ENCODE data around the gene CDC27.
"Not testable (repeated sequence)": the region's sequence is repeated elsewhere in the genome, so short reads cannot be mapped to it uniquely, and the experiment has no call there.

Gene CDC27

DNA sequence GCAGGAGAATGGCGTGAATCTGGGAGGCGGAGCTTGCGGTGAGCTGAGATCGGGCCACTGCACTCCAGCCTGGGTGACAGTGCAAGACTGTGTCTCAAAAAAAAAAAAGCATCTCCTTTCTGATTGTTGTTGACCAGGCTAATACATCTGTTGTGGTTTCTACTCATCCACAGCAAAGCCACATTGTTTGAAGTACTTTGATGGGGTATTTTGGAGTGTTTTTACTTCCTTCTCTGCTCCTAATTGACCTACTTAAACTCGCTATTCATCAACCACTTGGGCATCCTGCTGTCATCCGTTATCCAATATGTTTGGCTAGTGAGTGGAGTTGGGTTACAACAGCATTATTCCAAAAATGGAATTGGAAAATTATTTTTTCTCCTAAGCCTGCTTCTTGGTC lies 3.5 kb upstream of the CDC27 start:
- peak; percentile 34 for DNase-seq

GRCh38 chr17:47190770-47191169 lies 1.7 kb upstream of the CDC27 start:
- no peak for DNase-seq

GRCh38 chr17:47190243-47190642 lies 1.1 kb upstream of the CDC27 start:
- DNase-seq, result no peak

DNA sequence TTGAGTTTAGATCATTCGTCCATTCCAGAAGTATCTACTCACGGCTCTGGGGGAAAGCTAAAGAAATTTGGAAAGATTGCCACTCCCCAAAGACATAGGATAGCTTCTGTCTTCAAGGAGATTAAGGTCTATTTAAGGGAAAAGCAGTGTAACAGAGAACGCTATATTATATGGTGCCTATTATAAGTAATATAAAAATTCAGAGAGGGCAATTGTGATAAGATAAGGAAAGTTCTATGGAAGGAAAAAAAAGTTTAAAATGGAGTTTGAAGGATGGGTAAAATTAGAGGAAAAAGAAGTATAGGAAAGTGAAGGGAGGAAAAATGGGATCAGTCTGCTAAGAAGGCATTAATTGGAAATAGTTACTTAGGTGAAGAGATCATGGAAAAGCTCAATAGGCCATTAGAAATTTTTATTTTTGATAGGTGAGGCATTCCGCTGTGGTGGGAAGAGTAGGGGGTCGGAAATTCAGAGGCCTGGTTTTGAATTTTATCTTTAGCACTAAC lies 690 bp upstream of the CDC27 start:
- DNase-seq, result no peak

DNA sequence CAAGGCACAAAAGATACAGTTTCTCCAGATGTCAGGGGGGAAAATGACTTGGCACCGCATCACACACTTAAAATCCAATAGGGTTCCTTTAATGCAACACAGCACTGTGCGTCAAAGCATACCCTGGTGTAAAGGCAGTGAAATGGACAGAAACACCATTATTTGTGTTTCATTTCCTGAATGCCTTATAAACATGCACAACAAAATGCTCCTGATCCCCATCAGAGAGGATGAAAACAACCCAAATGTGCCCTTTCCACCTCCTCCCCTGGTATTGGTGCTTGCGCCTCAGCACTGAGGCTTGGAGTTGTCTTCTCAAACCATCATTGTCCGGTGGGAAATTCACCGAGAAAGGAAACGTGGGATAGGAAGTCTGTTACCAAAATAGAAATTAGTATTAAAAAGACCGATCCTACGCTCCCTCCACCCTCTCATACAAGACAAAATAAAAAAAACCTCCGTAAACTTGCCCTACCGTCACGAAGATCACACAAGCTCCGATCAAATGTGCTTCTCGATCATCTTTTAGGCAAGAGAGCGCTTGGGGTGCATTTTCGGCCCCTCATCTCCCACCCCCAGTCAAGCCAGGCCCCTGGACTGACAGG lies 722 bp downstream of the CDC27 start:
- DNase-seq, result peak; percentile 28

DNA sequence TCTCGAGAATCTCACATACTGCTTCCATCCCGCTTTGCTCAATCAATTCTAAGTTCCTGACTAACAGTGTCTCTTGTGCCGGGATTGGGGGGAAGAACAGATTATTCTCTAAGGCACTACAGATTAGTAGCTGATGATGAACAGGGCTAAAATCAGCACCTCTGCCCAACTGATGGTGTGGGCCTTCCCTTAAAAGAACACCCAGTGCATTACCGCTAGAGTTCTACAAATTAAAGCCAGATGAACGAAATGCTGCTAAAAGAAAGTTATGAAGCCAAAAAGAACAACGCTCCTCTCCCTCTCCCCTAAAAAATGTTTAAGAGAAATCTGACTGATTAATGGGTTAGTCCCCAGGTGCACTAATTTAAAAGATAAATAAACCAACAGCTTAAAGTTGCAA lies 4.4 kb downstream of the CDC27 start:
- DNase-seq, result no peak

GRCh38 chr17:47180988-47181387 lies 8.1 kb downstream of the CDC27 start:
- not testable (repeated sequence) for DNase-seq

- no peak for DNase-seq
These were observed 8.8 kb downstream of the CDC27 start for GRCh38 chr17:47180337-47180736.

- DNase-seq, result no peak
These were observed 10.0 kb downstream of the CDC27 start for GRCh38 chr17:47179141-47179540.

DNA sequence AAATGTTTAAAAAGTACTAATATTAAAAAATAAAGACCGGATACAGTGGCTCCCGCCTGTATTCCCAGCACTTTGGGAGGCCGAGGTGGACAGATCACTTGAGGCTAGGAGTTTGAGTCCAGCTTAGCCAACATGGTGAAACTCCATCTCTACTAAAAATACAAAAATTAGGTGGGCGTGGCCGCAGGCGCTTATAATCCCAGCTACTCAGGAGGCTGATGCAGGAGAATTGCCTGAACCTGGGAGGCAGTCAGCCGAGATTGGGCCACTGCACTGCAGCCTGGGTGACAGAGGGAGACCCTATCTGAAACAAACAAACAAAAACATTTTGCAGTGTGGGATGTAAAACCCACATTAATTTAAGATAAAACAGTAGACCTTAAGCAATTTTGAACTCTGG lies 11.8 kb downstream of the CDC27 start:
- DNase-seq, result no peak

DNA sequence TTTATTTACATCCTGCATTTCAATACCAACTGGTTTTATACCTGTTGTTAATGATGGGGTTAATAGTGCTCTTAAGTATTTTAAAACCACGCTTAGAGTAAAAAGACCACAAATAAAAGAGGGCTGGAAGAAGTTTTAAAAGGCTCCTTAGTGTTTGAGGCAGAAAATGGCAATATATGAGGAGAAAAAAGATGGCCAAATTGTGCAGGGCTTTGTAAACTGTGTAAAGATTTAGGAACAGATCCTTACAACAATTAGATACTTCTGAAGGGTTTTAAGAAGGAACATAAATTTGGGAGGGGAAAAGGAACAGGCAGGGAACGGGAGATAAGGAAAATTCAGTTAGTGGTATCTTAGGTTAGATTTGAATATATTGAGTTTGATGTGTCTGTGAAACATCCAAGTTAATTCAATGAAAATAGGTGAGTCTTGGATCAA lies 12.7 kb downstream of the CDC27 start:
- no peak for DNase-seq

DNA sequence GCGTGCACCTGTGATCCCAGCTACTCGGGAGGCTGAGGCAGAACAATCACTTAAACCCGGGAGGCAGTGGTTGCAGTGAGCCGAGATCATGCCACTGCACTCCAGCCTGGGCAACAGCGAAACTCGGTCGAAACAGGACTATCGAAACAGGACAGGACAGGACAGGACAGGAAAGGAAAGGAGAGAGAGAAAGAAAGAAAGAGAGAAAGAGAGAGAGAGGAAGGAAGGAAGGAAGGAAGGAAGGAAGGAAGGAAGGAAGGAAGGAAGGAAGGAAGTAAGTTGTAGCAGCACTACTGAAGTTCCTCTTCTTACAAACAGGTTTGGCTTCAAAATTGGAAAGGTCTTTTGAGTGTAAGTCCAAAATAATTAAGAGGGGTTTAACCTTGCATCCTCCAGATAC lies 14.3 kb downstream of the CDC27 start:
- DNase-seq, result not testable (repeated sequence)

GRCh38 chr17:47172696-47173565 lies 16.2 kb downstream of the CDC27 start:
- no peak for DNase-seq

DNA sequence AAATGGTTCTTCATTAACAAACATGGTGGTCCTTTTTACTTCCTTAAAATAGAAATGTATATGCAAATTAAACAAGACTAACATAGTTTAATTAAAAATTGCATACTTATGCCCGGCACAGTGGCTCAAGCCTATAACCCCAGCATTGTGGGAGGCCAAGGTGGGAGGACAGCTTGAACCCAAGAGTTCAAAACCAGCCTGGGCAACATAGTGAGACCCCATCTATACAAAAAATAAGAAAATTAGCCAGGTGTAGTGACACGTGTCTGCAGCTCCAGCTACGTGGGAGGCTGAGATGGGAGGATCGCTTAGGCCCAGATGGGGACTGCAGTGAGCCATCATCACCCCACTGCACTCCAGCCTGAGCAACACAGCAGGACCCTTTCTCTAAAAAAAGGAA lies 18.4 kb downstream of the CDC27 start:
- no peak for DNase-seq

GRCh38 chr17:47168896-47169295 lies 20.2 kb downstream of the CDC27 start:
- not testable (repeated sequence) for DNase-seq

DNA sequence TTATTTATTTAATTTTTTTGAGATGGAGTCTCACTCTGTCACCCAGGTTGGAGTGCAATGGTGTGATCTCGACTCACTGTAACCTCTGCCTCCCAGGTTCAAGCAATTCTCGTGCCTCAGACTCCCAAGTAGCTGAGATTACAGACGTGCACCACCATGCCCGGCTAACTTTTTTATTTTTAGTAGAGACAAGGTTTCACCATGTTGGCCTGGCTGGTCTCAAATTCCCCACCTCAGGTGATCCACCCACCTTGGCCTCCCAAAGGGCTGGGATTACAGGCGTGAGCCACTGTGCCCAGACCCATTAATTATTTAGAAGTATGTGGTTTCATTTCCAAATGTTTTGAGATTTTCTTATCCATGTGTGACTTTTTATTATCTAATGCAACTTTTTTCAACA lies 22.2 kb downstream of the CDC27 start:
- DNase-seq, result not testable (repeated sequence)

DNA sequence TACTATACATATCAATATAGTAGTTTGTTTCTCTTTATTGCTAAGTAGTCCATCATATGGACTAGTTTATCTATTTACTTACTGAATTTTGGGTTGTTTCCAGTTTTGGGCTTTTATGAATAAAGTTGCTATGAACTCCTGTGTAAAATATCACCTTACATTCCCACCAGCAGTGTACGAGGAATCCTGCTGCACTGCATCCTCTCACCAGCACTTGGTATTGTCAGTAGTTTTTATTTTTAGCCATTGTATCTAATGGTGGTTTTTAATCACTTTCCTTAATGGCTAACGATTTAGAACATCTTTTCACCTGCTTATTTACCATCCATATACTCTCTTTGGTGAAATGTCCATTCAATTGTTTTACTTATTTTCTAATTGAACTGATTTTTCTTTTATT lies 24.0 kb downstream of the CDC27 start:
- no peak for DNase-seq

- no peak for DNase-seq
These were observed 24.8 kb downstream of the CDC27 start for GRCh38 chr17:47164263-47164662.

DNA sequence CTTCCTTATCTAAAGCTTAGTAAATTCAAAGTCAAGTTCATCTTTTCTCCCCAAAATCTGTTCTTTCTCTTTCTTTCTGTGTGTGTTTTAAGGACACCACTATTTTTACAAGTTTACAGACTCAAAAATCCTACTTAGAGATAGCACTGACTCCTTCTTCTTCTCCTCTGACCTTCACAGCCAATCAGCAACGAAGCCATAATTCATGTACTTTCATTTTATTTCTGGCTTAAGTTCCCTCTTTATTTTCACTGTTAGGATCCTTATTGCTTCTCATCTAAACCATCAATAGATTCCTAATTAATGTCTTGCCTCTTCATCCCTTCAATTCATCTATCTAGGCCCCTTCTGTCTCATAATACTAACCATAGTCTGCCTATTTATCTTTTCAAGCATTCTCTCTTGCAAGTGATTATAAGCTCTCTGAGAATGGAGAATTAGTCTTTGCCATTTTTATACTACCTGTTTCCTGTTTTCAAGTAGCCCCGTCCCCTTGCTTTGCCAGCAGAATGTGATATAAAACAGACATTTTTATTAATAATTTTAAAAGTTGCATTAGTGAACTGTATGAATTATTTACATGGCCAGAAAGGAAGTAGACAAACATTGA lies 27.0 kb downstream of the CDC27 start:
- DNase-seq, result no peak

GRCh38 chr17:47159315-47159714 lies 29.8 kb downstream of the CDC27 start:
- no peak for DNase-seq

DNA sequence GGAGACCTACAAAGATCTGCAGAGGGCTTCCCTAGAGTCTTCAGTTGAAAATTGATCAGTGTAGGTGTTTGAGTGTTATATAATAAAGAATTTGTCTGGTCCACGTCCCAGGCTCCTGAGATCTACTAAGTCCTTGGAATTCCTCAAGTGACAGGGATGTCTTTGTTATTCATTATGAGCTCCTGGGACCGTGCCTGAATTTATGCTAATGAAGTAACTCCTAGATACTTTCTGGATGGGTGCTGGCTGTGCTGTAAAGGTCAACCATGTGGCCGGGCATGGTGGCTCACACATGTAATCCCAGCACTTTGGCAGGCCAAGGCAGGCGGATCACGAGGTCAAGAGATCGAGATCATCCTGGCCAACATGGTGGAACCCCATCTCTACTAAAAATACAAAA lies 43.7 kb downstream of the CDC27 start:
- no peak for DNase-seq

GRCh38 chr17:47135235-47135634 lies 53.9 kb downstream of the CDC27 start:
- DNase-seq, result no peak

DNA sequence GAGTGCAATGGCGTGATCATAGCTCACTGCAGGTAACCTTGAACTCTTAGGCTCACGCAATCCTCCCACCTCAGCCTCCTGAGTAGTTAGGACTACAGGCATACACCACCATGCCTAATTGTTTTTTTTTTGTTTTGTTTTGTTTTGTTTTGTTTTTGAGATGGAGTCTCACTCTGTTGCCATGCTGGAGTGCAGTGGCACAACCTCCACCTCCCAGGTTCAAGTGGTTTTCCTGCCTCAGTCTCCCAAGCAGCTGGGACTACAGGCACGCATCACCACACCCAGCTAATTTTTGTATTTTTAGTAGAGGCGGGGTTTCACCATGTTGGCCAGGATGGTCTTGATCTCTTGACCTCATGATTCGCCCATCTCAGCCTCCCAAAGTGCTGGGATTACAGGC lies 54.7 kb downstream of the CDC27 start:
- not testable (repeated sequence) for DNase-seq

- DNase-seq, result no peak
These were observed 57.3 kb downstream of the CDC27 start for GRCh38 chr17:47131761-47132160.

Data from CD4-positive, alpha-beta T cell treated with Interleukin-10 for 1 hour (primary cell).